T-cell (primary cell): ENCODE data around the gene BTC. TPM values are rescaled to one million over a fixed set of nuclear protein-coding genes. Genes with fewer than 3 reads are reported as not detected.

ENCODE experiments used
- total RNA-seq, 35 experiments: library from RNA in 6 of 35; stranded (reverse) in 6 of 35; fragments of 120-200 nt in 1 of 35; gene quantifications; one replicate each; pipeline versions ENCODE4 v1.2.1 to v1.2.4 and lab custom pipeline; 2013 to 2026

The BTC gene
- total RNA-seq, 5 donors from 2014 or later (not counting 1 experiment from before 2014, with no cell fraction given): not detected

Other genes starting within 250 kb of the BTC start
- under 1 TPM; 0.13 to 0.38 (median 0.26) TPM for gene PARM1, start 138.6 kb upstream of the BTC start, total RNA-seq